Lower lobe of right lung (tissue), 2 donors: ENCODE data around the gene TXNL4A. TPM values are rescaled to one million over a fixed set of nuclear protein-coding genes. Genes with fewer than 3 reads are reported as not detected.

Experiments
- ATAC-seq, 2 donors: fragments of 200-7000 bp; cut with Tn5 transposase; one replicate each; pipeline ENCODE4 v1.9.1; 2020 to 2022; ENCODE audit warnings: mild to moderate bottlenecking in 2 of 2, moderate library complexity in 2 of 2
- DNase-seq: peaks from one replicate; pipeline ENCODE4 v3.0.0-alpha.2; 2020
- H3K27ac ChIP-seq: fragments of 200-600 bp; one replicate; pipeline ENCODE4 v1.8.0; 2022
- H3K27me3 ChIP-seq: fragments of 200-600 bp; one replicate; pipeline ENCODE4 v1.8.0; 2022; ENCODE audit warnings: low read depth
- H3K36me3 ChIP-seq: fragments of 200-600 bp; one replicate; pipeline ENCODE4 v1.8.0; 2022; ENCODE audit warnings: mild to moderate bottlenecking
- H3K4me1 ChIP-seq: fragments of 200-600 bp; one replicate; pipeline ENCODE4 v1.8.0; 2022
- H3K4me3 ChIP-seq: fragments of 200-600 bp; one replicate; pipeline ENCODE4 v1.8.0; 2022; ENCODE audit warnings: mild to moderate bottlenecking
- H3K9me3 ChIP-seq: fragments of 200-600 bp; one replicate; pipeline ENCODE4 v1.8.0; 2022
- intact Hi-C: fragments of 100-400 bp; cut with DNase I; formaldehyde crosslinking; loops from one replicate; pipeline ENCODE4 v1.11.0; 2022
- total RNA-seq: library from RNA; stranded (reverse); fragmentation: NEBNext Ultra II Directional; extraction: Animal tissue kit (Norgen Biotek cat#: 25700); gene quantifications from one replicate; pipeline ENCODE4 v1.2.1, GENCODE V29; 2021
- TF ChIP-seq, protein P1 (sequence below): fragments of 200-600 bp; IDR thresholded peaks from one replicate; pipeline ENCODE4 v1.8.0; 2022; ENCODE audit warnings: antibody characterized with exemption, mild to moderate bottlenecking
- donor health status: DM: no; HTN: yes; CAD: no; lungs with severe emphysema.

TXNL4A gene
- total RNA-seq, 1 donor from 2014 or later, result 78.7 TPM

DNA sequence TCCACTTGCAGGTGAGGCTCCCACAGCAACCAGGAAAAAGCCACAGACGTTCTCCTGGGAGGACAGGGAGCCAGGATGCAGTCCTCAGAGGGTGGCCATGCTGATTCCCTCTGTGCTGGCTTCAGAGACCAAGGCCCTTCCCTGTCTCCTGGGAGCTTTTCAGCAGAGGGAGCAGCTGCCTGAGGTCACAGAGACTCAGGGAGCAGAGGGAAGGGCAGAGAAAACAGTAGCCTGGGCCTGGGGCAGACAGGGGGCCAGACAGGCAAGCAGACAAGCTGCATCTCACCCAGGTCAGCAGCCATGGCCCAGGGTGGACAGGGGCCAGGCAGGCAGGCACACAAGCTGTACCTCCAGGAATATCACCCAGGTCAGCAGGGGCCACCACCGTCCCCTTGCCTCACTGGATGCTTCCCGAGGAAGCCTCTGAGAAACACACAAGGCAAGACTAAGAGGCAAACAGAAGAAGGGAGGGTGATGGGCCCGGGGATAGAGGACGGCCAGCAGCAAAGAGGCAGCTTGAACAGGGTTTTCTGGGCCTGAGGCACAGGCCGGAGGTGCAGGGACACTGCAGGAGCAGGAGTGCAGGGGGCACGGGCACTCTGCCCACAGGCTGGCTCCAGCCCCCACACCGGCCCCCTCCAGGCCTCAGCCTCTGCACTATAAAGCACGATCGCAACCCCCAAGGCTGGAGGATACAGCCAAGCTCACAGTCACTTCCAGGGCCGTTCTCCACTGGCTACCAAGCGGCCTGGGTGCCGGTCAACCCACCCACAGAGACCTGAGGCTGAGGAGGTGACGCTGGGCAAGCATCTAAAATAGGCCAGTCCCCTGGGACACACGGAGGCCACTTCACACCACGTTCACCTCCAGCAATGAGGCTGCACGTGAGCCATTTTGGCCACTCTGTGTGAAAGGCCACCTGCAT, 43.0 kb downstream of the TXNL4A start:
- intact Hi-C loops, result no loop called here
- Histone ChIP-seq H3K4me1 (peaks cover 61% of the 10 kb centered on the region), H3K36me3 (peaks cover 44% of the 10 kb centered on the region), H3K27me3 (no peaks in the 10 kb centered on the region), H3K9me3 (no peaks in the 10 kb centered on the region), H3K4me3 (no peak overlapping the region), H3K27ac (peak overlapping the region; percentile 11)
- TF ChIP-seq, protein P1, sequence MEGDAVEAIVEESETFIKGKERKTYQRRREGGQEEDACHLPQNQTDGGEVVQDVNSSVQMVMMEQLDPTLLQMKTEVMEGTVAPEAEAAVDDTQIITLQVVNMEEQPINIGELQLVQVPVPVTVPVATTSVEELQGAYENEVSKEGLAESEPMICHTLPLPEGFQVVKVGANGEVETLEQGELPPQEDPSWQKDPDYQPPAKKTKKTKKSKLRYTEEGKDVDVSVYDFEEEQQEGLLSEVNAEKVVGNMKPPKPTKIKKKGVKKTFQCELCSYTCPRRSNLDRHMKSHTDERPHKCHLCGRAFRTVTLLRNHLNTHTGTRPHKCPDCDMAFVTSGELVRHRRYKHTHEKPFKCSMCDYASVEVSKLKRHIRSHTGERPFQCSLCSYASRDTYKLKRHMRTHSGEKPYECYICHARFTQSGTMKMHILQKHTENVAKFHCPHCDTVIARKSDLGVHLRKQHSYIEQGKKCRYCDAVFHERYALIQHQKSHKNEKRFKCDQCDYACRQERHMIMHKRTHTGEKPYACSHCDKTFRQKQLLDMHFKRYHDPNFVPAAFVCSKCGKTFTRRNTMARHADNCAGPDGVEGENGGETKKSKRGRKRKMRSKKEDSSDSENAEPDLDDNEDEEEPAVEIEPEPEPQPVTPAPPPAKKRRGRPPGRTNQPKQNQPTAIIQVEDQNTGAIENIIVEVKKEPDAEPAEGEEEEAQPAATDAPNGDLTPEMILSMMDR, result no peak
- ATAC-seq (no peak), DNase-seq (peak; percentile 36)

DNA sequence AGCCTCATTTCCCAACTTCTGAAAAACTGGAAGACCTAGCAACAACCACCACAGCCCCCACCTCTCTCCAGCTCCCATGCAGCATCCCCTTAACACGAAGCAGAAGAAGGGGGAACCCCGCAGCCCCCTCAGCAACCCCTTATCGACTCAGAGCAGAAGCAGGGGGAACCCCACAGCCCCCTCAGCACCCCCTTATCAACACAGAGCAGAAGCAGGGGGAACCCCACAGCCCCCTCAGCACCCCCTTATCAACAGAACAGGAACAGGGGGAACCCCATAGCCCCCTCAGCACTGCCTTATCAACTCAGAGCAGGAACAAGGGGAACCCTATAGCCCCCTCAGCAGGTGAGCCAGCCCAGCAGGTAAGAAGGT, 43.6 kb downstream of the TXNL4A start:
- Histone ChIP-seq H3K4me1 (peaks cover 54% of the 10 kb centered on the region), H3K27ac (no peak overlapping the region), H3K9me3 (no peaks in the 10 kb centered on the region), H3K4me3 (no peak overlapping the region), H3K27me3 (no peaks in the 10 kb centered on the region), H3K36me3 (peaks cover 50% of the 10 kb centered on the region)
- TF ChIP-seq, protein P1, result no peak
- ATAC-seq, result no peak
- intact Hi-C loops, result no loop called here
- DNase-seq, result peak; percentile 28

DNA sequence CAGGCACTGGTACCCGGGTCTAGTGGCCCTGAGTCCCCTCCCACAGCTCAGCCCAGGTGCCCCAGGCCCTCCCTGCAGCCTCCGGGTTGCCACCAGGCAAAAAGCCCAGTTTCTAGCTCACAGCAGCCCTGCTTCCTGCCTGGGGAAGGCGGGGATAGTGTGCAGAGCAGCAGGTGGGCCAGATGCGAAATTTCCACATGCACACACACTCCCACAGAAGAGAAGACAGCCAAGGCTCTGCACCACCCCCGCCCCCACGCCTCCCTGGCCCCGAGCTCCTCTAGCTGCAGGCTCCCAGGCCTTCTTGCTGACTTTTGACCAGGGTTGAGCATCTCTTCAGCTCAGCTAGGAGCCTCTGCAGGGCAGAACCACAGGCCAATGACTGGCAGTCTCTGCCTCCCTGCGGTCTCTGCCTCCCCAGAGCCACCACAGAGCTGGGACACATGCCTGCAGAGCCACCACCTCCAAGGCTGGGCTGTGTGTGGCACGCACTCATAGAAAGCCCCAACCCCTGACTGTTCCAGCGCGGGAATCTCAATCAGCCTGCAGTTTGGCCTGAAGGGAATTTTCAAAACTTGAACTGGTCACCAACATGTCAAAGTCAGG, 44.1 kb downstream of the TXNL4A start:
- TF ChIP-seq, protein P1, result no peak
- intact Hi-C loops, result no loop called here
- no peak overlapping the region for H3K27ac ChIP-seq

DNA sequence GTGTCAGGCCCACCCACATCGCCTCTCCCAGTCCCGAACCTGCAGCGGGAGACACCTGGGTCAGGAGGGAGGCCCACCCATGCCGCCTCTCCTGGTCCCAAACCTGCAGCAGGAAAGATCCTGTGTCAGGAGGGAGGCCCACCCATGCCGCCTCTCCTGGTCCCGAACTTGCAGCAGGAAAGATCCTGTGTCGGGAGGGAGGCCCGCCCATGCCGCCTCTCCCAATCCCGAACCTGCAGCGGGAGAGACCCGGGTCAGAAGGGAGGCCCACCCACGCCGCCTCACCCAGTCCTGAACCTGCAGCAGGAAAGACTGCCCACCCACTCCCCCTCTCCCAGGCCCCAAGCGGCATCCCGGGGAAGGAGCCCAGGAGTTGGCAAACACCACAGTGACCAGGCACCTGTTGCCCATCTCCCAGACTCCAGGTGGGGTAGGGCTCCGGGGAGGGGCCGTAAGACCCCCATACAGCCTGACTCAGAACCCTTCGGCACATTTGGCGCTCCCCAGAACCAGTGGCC, 44.7 kb downstream of the TXNL4A start:
- TF ChIP-seq, protein P1, result no peak
- ATAC-seq, result no peak

More for the DNA sequence above, 44.1 kb downstream of the TXNL4A start:
- Histone ChIP-seq H3K27me3 (no peaks in the 10 kb centered on the region), H3K4me1 (peaks cover 49% of the 10 kb centered on the region), H3K9me3 (no peaks in the 10 kb centered on the region), H3K36me3 (peaks cover 53% of the 10 kb centered on the region), H3K4me3 (no peak overlapping the region)
- ATAC-seq, result no peak
- peak; percentile 32 for DNase-seq

DNA sequence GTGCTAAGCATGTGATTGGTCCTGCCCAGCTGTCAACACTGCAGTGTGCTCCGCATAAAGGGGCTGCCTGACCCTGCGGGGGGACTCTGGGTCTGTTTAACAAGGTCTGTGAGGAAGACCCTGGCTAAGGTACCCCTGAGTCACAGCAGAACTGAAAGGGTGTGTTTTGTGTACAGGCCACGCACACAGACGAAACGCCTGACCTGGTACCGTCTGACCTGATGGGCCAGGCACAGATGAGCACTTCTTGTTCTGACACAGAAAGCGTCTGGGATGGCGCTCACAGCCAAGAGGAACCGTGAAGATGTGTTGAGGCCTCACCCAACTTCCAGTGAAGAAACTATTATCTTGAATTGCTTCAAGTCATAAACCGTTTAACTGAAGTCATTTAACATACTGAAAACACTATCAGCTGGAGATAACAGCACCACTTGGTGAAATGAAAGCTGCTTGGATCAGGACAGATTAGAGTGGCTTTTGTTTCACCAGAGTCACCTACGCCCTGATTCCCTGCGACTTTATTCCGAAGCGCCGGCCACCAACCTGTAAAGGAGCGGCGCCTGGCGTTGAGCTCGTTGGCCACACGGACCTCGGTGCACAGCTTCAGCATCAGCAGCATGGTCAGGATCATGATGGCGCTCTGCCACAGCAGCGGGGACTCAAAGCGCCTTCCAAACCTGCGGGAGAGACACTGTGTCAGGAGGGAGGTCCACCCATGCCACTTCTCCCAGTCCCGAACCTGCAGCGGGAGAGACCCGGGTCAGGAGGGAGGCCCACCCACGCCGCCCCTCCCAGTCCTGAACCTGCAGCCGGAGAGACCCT, 45.4 kb downstream of the TXNL4A start:
- Histone ChIP-seq H3K27me3 (no peaks in the 10 kb centered on the region), H3K9me3 (no peaks in the 10 kb centered on the region), H3K36me3 (peaks cover 60% of the 10 kb centered on the region), H3K27ac (no peak overlapping the region), H3K4me1 (peaks cover 37% of the 10 kb centered on the region), H3K4me3 (no peak overlapping the region)
- DNase-seq (peak; percentile 35), ATAC-seq (no peak)
- intact Hi-C loops, result no loop called here
- TF ChIP-seq, protein P1, result no peak

More for the DNA sequence above, 44.7 kb downstream of the TXNL4A start:
- Histone ChIP-seq H3K27me3 (no peaks in the 10 kb centered on the region), H3K9me3 (no peaks in the 10 kb centered on the region), H3K4me3 (no peak overlapping the region), H3K36me3 (peaks cover 55% of the 10 kb centered on the region), H3K27ac (no peak overlapping the region), H3K4me1 (peaks cover 43% of the 10 kb centered on the region)
- intact Hi-C loops, result no loop called here
- peak; percentile 27 for DNase-seq
